ENCODE measurements around the gene MYEF2. TPM values are rescaled to one million over a fixed set of nuclear protein-coding genes. Genes with fewer than 3 reads are reported as not detected.

Gene MYEF2
- total RNA-seq, 1 donor from 2014 or later, result 140 TPM

DNA sequence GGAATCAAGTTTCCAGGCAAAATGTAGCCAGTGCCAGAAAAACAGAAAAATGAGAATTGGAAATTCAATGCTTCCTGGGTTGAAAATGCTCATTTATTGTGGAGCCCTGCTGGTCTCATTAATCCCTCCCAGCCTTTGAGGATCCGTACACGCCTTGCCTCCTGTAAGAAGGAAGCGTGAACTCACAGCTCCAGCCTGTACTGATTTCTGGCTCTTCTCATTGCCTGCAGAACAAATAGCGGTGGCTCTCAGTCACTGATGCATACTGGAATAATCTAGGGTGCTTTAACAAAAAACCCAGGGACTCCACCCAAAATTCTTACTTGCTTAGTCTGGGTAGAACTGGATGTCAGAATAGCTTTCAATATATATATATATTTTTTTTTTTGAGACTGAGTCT, 86.6 kb downstream of the MYEF2 start:
- no peak overlapping the region for H3K9ac ChIP-seq
- DNase-seq (ENCODE audit: low spot score), result no peak
- no peak for TF ChIP-seq EZH2 (IDR thresholded peaks at IDR 0.05)
- TF ChIP-seq, protein P1, sequence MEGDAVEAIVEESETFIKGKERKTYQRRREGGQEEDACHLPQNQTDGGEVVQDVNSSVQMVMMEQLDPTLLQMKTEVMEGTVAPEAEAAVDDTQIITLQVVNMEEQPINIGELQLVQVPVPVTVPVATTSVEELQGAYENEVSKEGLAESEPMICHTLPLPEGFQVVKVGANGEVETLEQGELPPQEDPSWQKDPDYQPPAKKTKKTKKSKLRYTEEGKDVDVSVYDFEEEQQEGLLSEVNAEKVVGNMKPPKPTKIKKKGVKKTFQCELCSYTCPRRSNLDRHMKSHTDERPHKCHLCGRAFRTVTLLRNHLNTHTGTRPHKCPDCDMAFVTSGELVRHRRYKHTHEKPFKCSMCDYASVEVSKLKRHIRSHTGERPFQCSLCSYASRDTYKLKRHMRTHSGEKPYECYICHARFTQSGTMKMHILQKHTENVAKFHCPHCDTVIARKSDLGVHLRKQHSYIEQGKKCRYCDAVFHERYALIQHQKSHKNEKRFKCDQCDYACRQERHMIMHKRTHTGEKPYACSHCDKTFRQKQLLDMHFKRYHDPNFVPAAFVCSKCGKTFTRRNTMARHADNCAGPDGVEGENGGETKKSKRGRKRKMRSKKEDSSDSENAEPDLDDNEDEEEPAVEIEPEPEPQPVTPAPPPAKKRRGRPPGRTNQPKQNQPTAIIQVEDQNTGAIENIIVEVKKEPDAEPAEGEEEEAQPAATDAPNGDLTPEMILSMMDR (IDR thresholded peaks at IDR 0.05), result no peak
- TF ChIP-seq EZH2phosphoT487 (IDR thresholded peaks at IDR 0.05), result no peak
- H3K4me2 ChIP-seq, result no peak overlapping the region
- H3K79me2 ChIP-seq (ENCODE audit: low read depth), result no peaks in the 10 kb centered on the region
- H3K4me1 ChIP-seq, result no peaks in the 10 kb centered on the region
- no peak overlapping the region for H3K27ac ChIP-seq
- no peaks in the 10 kb centered on the region for H4K20me1 ChIP-seq (ENCODE audit: low read depth)
- H3K9me3 ChIP-seq (ENCODE audit: low read depth), result no peaks in the 10 kb centered on the region
- Mint-ChIP-seq H3K36me3 (no peaks in the 10 kb centered on the region), H3K27ac (no peak overlapping the region), H3K4me3 (no peak overlapping the region), H3K4me1 (peaks cover 20% of the 10 kb centered on the region), H3K27me3 (ENCODE audit: insufficient read depth, low read depth) (peaks cover 6% of the 10 kb centered on the region), H3K9me3 (peaks cover 11% of the 10 kb centered on the region)
- no peaks in the 10 kb centered on the region for H3K27me3 ChIP-seq
- no peak overlapping the region for H2AFZ ChIP-seq (replicated peaks)
- no peaks in the 10 kb centered on the region for H3K36me3 ChIP-seq
- no peak overlapping the region for H3K4me3 ChIP-seq
- H3F3A ChIP-seq (ENCODE audit: low read depth), result no peaks in the 10 kb centered on the region

DNA sequence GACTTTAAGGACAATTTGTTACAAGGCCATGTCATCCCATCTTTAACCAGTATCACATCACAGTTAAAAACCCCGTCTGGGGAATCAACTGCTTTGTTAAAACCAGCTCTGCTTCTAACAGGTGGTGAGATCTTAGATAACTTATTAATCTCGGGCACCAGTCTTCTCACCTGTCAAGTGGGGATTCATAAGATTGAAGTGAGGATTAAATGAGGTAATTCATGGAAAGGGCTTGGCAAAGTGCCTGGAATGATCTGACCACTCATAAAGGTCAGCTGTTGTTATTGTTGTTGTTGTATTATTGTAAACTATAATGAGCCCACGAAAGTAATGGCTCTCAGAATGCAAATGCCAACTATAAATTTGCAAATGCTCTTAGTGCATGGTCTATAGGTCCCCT, 87.4 kb downstream of the MYEF2 start:
- H3K27ac Mint-ChIP-seq, result no peak overlapping the region
- no peak overlapping the region for H3K4me2 ChIP-seq
- H3K9me3 ChIP-seq (ENCODE audit: low read depth), result no peaks in the 10 kb centered on the region
- no peaks in the 10 kb centered on the region for H3K79me2 ChIP-seq (ENCODE audit: low read depth)
- H3K27me3 Mint-ChIP-seq (ENCODE audit: insufficient read depth, low read depth), result peaks cover 6% of the 10 kb centered on the region
- no peaks in the 10 kb centered on the region for H3K36me3 ChIP-seq
- H3K9me3 Mint-ChIP-seq, result peaks cover 11% of the 10 kb centered on the region
- no peak overlapping the region for H3K27ac ChIP-seq
- no peaks in the 10 kb centered on the region for H4K20me1 ChIP-seq (ENCODE audit: low read depth)
- no peak for TF ChIP-seq EZH2phosphoT487 (IDR thresholded peaks at IDR 0.05)
- TF ChIP-seq, protein P1 (IDR thresholded peaks at IDR 0.05), result no peak
- no peak for TF ChIP-seq EZH2 (IDR thresholded peaks at IDR 0.05)
- H3K4me1 Mint-ChIP-seq, result peaks cover 20% of the 10 kb centered on the region
- no peak overlapping the region for H3K4me3 ChIP-seq
- H3F3A ChIP-seq (ENCODE audit: low read depth), result no peaks in the 10 kb centered on the region
- no peak overlapping the region for H2AFZ ChIP-seq (replicated peaks)
- DNase-seq (ENCODE audit: low spot score), result no peak
- H3K27me3 ChIP-seq, result no peaks in the 10 kb centered on the region
- H3K4me3 Mint-ChIP-seq, result no peak overlapping the region
- no peaks in the 10 kb centered on the region for H3K36me3 Mint-ChIP-seq
- no peaks in the 10 kb centered on the region for H3K4me1 ChIP-seq
- no peak overlapping the region for H3K9ac ChIP-seq

DNA sequence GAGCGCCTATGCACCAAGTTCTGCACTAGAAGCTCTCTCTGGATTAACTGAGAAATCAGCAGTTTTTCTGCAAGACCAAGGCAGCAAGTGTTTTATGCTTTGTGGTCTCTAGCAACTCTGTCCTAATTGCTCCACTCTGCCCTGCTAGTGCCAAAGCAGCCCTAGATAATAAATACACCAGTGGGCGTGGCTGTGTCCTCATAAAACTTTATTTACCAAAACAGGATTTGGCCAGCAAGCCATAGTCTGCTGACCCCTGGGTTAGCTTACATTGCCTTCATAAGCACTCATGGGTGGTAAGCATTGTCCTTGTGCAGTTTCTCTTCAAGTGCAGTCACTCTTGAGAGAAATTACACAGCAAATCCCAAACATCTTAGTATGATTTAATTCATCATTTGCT, 88.0 kb downstream of the MYEF2 start:
- no peak for DNase-seq (ENCODE audit: low spot score)
- Mint-ChIP-seq H3K4me3 (no peak overlapping the region), H3K27ac (no peak overlapping the region), H3K9me3 (peaks cover 11% of the 10 kb centered on the region), H3K27me3 (ENCODE audit: insufficient read depth, low read depth) (peaks cover 5% of the 10 kb centered on the region), H3K4me1 (peaks cover 20% of the 10 kb centered on the region), H3K36me3 (no peaks in the 10 kb centered on the region)
- TF ChIP-seq, protein P1 (IDR thresholded peaks at IDR 0.05), result no peak
- no peak for TF ChIP-seq EZH2phosphoT487 (IDR thresholded peaks at IDR 0.05)
- no peak for TF ChIP-seq EZH2 (IDR thresholded peaks at IDR 0.05)
- Histone ChIP-seq H3K79me2 (ENCODE audit: low read depth) (no peaks in the 10 kb centered on the region), H4K20me1 (ENCODE audit: low read depth) (no peaks in the 10 kb centered on the region), H3K9ac (no peak overlapping the region), H3K4me2 (no peak overlapping the region), H3K4me1 (no peaks in the 10 kb centered on the region), H3K9me3 (ENCODE audit: low read depth) (no peaks in the 10 kb centered on the region), H3K36me3 (no peaks in the 10 kb centered on the region), H2AFZ (replicated peaks) (no peak overlapping the region), H3K4me3 (no peak overlapping the region), H3K27me3 (no peaks in the 10 kb centered on the region), H3K27ac (no peak overlapping the region), H3F3A (ENCODE audit: low read depth) (no peaks in the 10 kb centered on the region)

All from neural progenitor cell (in vitro differentiated cells).